Measurements from ENCODE around the gene PLEKHG3.

GRCh38 chr14:64792231-64792630 is 88.0 kb downstream of the PLEKHG3 start:
- TF ChIP-seq EZH2 (IDR thresholded peaks at IDR 0.05; ENCODE audit: low read depth, unreplicated experiment) (no peak), CREB1 (CRISPR knock-in tag; IDR thresholded peaks at IDR 0.05; ENCODE audit: low read depth) (no peak), POLR2AphosphoS5 (IDR thresholded peaks at IDR 0.05; ENCODE audit: low read depth) (no peak), CTCF (conservative IDR thresholded peaks at IDR 0.05; ENCODE audit: low read depth in 2 of 2) (no peak), EZH2phosphoT487 (IDR thresholded peaks at IDR 0.05; ENCODE audit: unreplicated experiment) (no peak), JUNB (IDR thresholded peaks at IDR 0.05; ENCODE audit: unreplicated experiment) (no peak), ZNF331 (CRISPR knock-in tag; IDR thresholded peaks at IDR 0.05; ENCODE audit: low read depth) (no peak), REST (IDR thresholded peaks at IDR 0.05; ENCODE audit: unreplicated experiment) (no peak), STAT1 (IDR thresholded peaks at IDR 0.05; ENCODE audit: unreplicated experiment) (no peak)
